ENCODE measurements around the gene LIFR. TPM values are rescaled to one million over a fixed set of nuclear protein-coding genes. Genes with fewer than 3 reads are reported as not detected.

Gene LIFR
- total and polyA plus RNA-seq, 2 donors (not counting 3 experiments of a cell fraction or from before 2014, with no cell fraction given), result 4.1 to 36.4 TPM

DNA sequence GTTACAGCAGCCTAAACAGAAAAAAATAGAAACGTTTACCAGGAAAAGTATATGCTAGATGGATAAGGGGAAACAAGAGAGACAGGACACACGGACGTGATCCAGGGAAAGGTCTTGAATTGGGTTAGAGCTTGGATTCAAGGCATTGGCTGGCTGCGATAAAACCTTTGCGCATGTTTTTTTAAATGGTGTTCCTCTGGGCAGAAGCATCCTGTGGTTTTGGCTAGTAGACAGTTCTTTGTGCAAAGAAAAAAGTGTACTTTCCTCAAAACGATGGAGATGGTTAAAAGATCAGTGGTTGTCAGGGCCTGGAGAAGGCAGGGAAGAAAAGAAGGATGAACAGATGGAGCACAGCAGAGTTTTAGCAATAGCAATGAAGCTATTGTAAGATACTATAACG, 37.5 kb upstream of the LIFR start:
- TF ChIP-seq MAX (IDR thresholded peaks at IDR 0.05; ENCODE audit: insufficient read depth, insufficient read length), result no peak
- no peak for TF ChIP-seq POLR2AphosphoS5 (IDR thresholded peaks at IDR 0.05; ENCODE audit: insufficient read depth, low read depth, low read length)
- no peak for TF ChIP-seq FOS (IDR thresholded peaks at IDR 0.05; ENCODE audit: borderline replicate concordance, insufficient read depth, low read length)
- no peak for DNase-seq (ENCODE audit: low read depth, low spot score)
- Histone ChIP-seq H3K4me1 (ENCODE audit: control insufficient read depth, extremely low read depth, insufficient read depth, low read length) (peaks cover 19% of the 10 kb centered on the region), H3K27ac (ENCODE audit: insufficient read depth, low read depth, low read length) (no peak overlapping the region), H4K20me1 (replicated peaks; ENCODE audit: control insufficient read depth, extremely low read depth, insufficient read depth, low read length) (no peaks in the 10 kb centered on the region), H3K9me3 (replicated peaks; ENCODE audit: control insufficient read depth, insufficient read depth, low read length) (no peaks in the 10 kb centered on the region), H3K9me1 (replicated peaks; ENCODE audit: control insufficient read depth, extremely low read depth, insufficient read depth, low read length) (no peaks in the 10 kb centered on the region), H3K79me2 (ENCODE audit: control insufficient read depth, insufficient read depth, low read length) (no peaks in the 10 kb centered on the region), H3K27me3 (ENCODE audit: control insufficient read depth in 2 of 2, insufficient read depth in 2 of 2, low read length in 2 of 2) (no peaks in the 10 kb centered on the region), H3K4me2 (ENCODE audit: insufficient read depth, low read length) (no peak overlapping the region), H3K4me3 (replicated peaks in 1 of 3; ENCODE audit: insufficient read depth in 1 of 3, low read depth in 1 of 3, low read length in 3 of 3) (no peak overlapping the region), H3K9ac (replicated peaks; ENCODE audit: extremely low read depth, insufficient read depth, low read length) (no peak overlapping the region), H3K36me3 (ENCODE audit: control insufficient read depth in 2 of 2, extremely low read depth in 1 of 2, insufficient read depth in 2 of 2, low read length in 2 of 2) (no peaks in the 10 kb centered on the region), H2AFZ (ENCODE audit: low read depth, low read length) (no peak overlapping the region)
- FAIRE-seq, result no peak
- CTCF ChIA-PET, result interaction anchor here (0.6 to 1.4 kb wide), 5 partner anchors 9 to 211 kb away, joined by 3 to 7 read pairs (median 5); no protein-coding TSS in a partner anchor
- POLR2A ChIA-PET, result no interaction called here
- no TSS peak for BruUV-seq (replicated peaks)
- intact Hi-C loops (cut with micrococcal nuclease) (no loop called here), dilution Hi-C loops (cut with MboI; ENCODE audit: extremely low pct_ligation_motif_present, low sequenced_read_pairs) (no loop called here)

GRCh38 chr5:38591523-38591849, 35.0 kb upstream of the LIFR start:
- dilution Hi-C loops (cut with MboI; ENCODE audit: extremely low pct_ligation_motif_present, low sequenced_read_pairs) (no loop called here), intact Hi-C loops (cut with micrococcal nuclease) (no loop called here)
- H3K9ac ChIP-seq (replicated peaks; ENCODE audit: extremely low read depth, insufficient read depth, low read length), result no peak overlapping the region
- no peaks in the 10 kb centered on the region for H3K27me3 ChIP-seq (ENCODE audit: control insufficient read depth in 2 of 2, insufficient read depth in 2 of 2, low read length in 2 of 2)
- H3K4me1 ChIP-seq (ENCODE audit: control insufficient read depth, extremely low read depth, insufficient read depth, low read length), result peaks cover 6% of the 10 kb centered on the region
- no peak for TF ChIP-seq MYC (IDR thresholded peaks at IDR 0.05; ENCODE audit: low read depth, low read length)
- TF ChIP-seq, protein P1, sequence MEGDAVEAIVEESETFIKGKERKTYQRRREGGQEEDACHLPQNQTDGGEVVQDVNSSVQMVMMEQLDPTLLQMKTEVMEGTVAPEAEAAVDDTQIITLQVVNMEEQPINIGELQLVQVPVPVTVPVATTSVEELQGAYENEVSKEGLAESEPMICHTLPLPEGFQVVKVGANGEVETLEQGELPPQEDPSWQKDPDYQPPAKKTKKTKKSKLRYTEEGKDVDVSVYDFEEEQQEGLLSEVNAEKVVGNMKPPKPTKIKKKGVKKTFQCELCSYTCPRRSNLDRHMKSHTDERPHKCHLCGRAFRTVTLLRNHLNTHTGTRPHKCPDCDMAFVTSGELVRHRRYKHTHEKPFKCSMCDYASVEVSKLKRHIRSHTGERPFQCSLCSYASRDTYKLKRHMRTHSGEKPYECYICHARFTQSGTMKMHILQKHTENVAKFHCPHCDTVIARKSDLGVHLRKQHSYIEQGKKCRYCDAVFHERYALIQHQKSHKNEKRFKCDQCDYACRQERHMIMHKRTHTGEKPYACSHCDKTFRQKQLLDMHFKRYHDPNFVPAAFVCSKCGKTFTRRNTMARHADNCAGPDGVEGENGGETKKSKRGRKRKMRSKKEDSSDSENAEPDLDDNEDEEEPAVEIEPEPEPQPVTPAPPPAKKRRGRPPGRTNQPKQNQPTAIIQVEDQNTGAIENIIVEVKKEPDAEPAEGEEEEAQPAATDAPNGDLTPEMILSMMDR (IDR thresholded peaks at IDR 0.05; ENCODE audit: extremely low read depth in 1 of 2, insufficient read depth in 1 of 2, low read depth in 1 of 2, low read length in 2 of 2), result no peak
- no peak for TF ChIP-seq MAX (IDR thresholded peaks at IDR 0.05; ENCODE audit: insufficient read depth, insufficient read length)
- TF ChIP-seq JUN (IDR thresholded peaks at IDR 0.05; ENCODE audit: borderline replicate concordance, insufficient read depth, insufficient read length, low read depth), result no peak
- no peak for TF ChIP-seq EZH2 (IDR thresholded peaks at IDR 0.05; ENCODE audit: borderline replicate concordance, low read depth, low read length, severe bottlenecking)
- no peak for TF ChIP-seq POLR2A (IDR thresholded peaks at IDR 0.05; ENCODE audit: low read depth, low read length)
- no peak for TF ChIP-seq FOS (IDR thresholded peaks at IDR 0.05; ENCODE audit: borderline replicate concordance, insufficient read depth, low read length)
- TF ChIP-seq POLR2AphosphoS5 (IDR thresholded peaks at IDR 0.05; ENCODE audit: insufficient read depth, low read depth, low read length), result no peak
- TF ChIP-seq GATA2 (IDR thresholded peaks at IDR 0.05; ENCODE audit: insufficient read depth, insufficient read length, low read depth, low read length), result no peak
- BruUV-seq (replicated peaks), result no TSS peak
- H3K9me3 ChIP-seq (replicated peaks; ENCODE audit: control insufficient read depth, insufficient read depth, low read length), result no peaks in the 10 kb centered on the region
- H3K4me3 ChIP-seq (replicated peaks in 1 of 3; ENCODE audit: insufficient read depth in 1 of 3, low read depth in 1 of 3, low read length in 3 of 3), result no peak overlapping the region
- no peaks in the 10 kb centered on the region for H4K20me1 ChIP-seq (replicated peaks; ENCODE audit: control insufficient read depth, extremely low read depth, insufficient read depth, low read length)
- H3K9me1 ChIP-seq (replicated peaks; ENCODE audit: control insufficient read depth, extremely low read depth, insufficient read depth, low read length), result no peaks in the 10 kb centered on the region
- H3K27ac ChIP-seq (ENCODE audit: insufficient read depth, low read depth, low read length), result no peak overlapping the region
- no peaks in the 10 kb centered on the region for H3K36me3 ChIP-seq (ENCODE audit: control insufficient read depth in 2 of 2, extremely low read depth in 1 of 2, insufficient read depth in 2 of 2, low read length in 2 of 2)
- POLR2A ChIA-PET, result no interaction called here
- DNase-seq (ENCODE audit: low read depth, low spot score) (no peak), FAIRE-seq (peak; percentile 44)
- CTCF ChIA-PET, result no interaction called here
- H3K79me2 ChIP-seq (ENCODE audit: control insufficient read depth, insufficient read depth, low read length), result no peaks in the 10 kb centered on the region
- no peak overlapping the region for H3K4me2 ChIP-seq (ENCODE audit: insufficient read depth, low read length)
- H2AFZ ChIP-seq (ENCODE audit: low read depth, low read length), result no peak overlapping the region
